Measurements from ENCODE around the gene UNC93B1. TPM values are rescaled to one million over a fixed set of nuclear protein-coding genes. Genes with fewer than 3 reads are reported as not detected.

The UNC93B1 gene
- total RNA-seq, 1 experiment from 2014 or later: 23.3 TPM

- no peaks in the 10 kb centered on the region for H3K79me2 ChIP-seq (ENCODE audit: insufficient read depth, low read length)
- no peaks in the 10 kb centered on the region; a peak in 1 of 7 replicates for H3K36me3 Mint-ChIP-seq (ENCODE audit: insufficient read depth in 1 of 3, low read depth in 3 of 3)
Measured at GRCh38 chr11:68004551-68005335, 846 bp upstream of the UNC93B1 start.

More at GRCh38 chr11:68004551-68005335, 846 bp upstream of the UNC93B1 start:
- no peak overlapping the region for H3K9ac ChIP-seq (ENCODE audit: extremely low read depth, insufficient read length, low read length)
- H2BK5ac ChIP-seq (ENCODE audit: insufficient read length, low read length): no peak overlapping the region
- no peaks in the 10 kb centered on the region for H3K9me3 ChIP-seq (ENCODE audit: control insufficient read depth, low read depth, low read length)
- H2AK5ac ChIP-seq (ENCODE audit: insufficient read length, low read length): no peak overlapping the region
- peak overlapping the region; percentile 65 to 86 for H3K4me3 Mint-ChIP-seq
- H3K79me1 ChIP-seq (ENCODE audit: insufficient read depth, low read depth, low read length, poor library complexity, severe bottlenecking): no peaks in the 10 kb centered on the region
- peaks cover 0 to 5% of the 10 kb centered on the region in 2 experiments; a peak in 1 of 5 replicates for H3K9me3 Mint-ChIP-seq
- peaks cover 15 to 26% of the 10 kb centered on the region in 2 experiments for H3K4me1 Mint-ChIP-seq
- H2BK20ac ChIP-seq (ENCODE audit: low read depth, low read length, poor library complexity, severe bottlenecking): no peak overlapping the region
- H4K91ac ChIP-seq (ENCODE audit: insufficient read length, low read depth, low read length): no peak overlapping the region
- no CpG with 5 or more reads among the region's 14 CpGs for WGBS (ENCODE audit: extremely low coverage, insufficient read length, low lambda C conversion rate)
- no peak overlapping the region for H3T11ph ChIP-seq (ENCODE audit: low read length)
- H3K23me2 ChIP-seq (ENCODE audit: insufficient read length, low read depth, low read length, poor library complexity, severe bottlenecking): peaks cover 4% of the 10 kb centered on the region
- no peak overlapping the region for H4K8ac ChIP-seq (replicated peaks; ENCODE audit: insufficient read length, low read depth, low read length)
- no peak overlapping the region for H3K56ac ChIP-seq (ENCODE audit: insufficient read length, low read depth, low read length)
- H2BK120ac ChIP-seq (ENCODE audit: low read depth, low read length, poor library complexity, severe bottlenecking): no peak overlapping the region
- H3K4ac ChIP-seq (ENCODE audit: low read depth, low read length): no peak overlapping the region
- H3K27me3 ChIP-seq (ENCODE audit: insufficient read depth, low read length): no peaks in the 10 kb centered on the region
- no peak for TF ChIP-seq CTCF (conservative IDR thresholded peaks at IDR 0.05)
- H3K27me3 Mint-ChIP-seq (ENCODE audit: low read depth): peaks cover 12% of the 10 kb centered on the region
- no peak overlapping the region for H2BK12ac ChIP-seq (ENCODE audit: insufficient read length, low read depth, low read length)
- no peak overlapping the region for H3K27ac ChIP-seq (ENCODE audit: insufficient read length, low read depth, low read length)
- H3K14ac ChIP-seq (ENCODE audit: insufficient read depth, low read length): no peak overlapping the region; the same call in 1 of the 2 replicates
- H3K23ac ChIP-seq (ENCODE audit: insufficient read length, low read depth, low read length): no peak overlapping the region
- peak overlapping the region; percentile 7 for H3K4me2 ChIP-seq (ENCODE audit: insufficient read depth, insufficient read length, low read length)
- H2AFZ ChIP-seq (ENCODE audit: low read length): no peak overlapping the region
- no peak overlapping the region for H3K18ac ChIP-seq (ENCODE audit: insufficient read length, low read depth, low read length)
- H3K27ac Mint-ChIP-seq: no peak overlapping the region
- DNase-seq: peak; percentile 60
- no peaks in the 10 kb centered on the region; the same call in 1 of the 2 replicates for H3K4me1 ChIP-seq (ENCODE audit: insufficient read depth, low read length)
- no peak overlapping the region for H4K5ac ChIP-seq (ENCODE audit: insufficient read length, low read depth, low read length)
- H2BK15ac ChIP-seq (ENCODE audit: low read depth, low read length): no peak overlapping the region
- no peaks in the 10 kb centered on the region for H4K20me1 ChIP-seq (ENCODE audit: control insufficient read depth, insufficient read depth, insufficient read length)

All from H9 (cell line).